T1000 (cell line): ENCODE results near the gene DIAPH2.
"Not testable (repeated sequence)": the region's sequence is repeated elsewhere in the genome, so short reads cannot be mapped to it uniquely, and the experiment has no call there.

Source experiments
- DNase-seq: peaks from one replicate; lab custom pipeline; 2025; ENCODE audit warnings: mixed read lengths; lab: John Stamatoyannopoulos, UW

DIAPH2 gene

DNA sequence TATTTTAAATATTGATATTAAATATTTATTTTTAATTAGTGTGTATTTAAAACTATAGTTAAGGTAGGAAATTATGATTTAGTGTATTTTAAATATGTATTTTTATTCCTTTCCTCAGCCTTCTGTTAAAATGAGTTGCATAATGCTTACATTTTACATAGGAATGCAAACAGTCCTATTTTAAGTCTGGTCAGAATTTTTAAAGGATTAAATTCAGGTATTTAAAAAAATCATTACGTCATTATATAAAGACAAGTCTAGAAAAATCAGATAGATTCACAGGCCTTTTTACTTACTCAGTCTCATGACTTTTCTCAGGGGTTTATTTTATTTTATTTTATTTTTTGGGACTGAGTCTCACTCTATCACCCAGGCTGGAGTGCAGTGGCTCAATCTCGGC lies 148.7 kb downstream of the DIAPH2 start:
- no peak for DNase-seq

DNA sequence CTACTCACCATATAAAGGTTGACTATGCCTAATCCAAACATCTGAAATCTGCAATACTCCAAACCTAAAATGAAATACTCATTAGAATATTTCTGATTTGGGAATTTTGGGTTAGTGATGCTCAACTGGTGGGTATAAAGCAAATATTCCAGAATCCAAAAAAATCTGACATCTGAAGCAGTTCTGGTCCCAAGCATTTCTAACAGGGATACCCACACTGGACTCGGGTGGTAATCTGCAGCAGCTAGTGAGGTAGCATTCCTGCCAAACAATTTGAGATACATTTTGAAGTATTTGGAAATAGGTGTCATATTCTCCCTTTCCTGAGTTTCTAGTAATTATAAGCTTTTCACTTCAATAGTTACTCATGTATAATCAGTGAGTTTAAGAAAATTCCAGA lies 149.5 kb downstream of the DIAPH2 start:
- no peak for DNase-seq

DNA sequence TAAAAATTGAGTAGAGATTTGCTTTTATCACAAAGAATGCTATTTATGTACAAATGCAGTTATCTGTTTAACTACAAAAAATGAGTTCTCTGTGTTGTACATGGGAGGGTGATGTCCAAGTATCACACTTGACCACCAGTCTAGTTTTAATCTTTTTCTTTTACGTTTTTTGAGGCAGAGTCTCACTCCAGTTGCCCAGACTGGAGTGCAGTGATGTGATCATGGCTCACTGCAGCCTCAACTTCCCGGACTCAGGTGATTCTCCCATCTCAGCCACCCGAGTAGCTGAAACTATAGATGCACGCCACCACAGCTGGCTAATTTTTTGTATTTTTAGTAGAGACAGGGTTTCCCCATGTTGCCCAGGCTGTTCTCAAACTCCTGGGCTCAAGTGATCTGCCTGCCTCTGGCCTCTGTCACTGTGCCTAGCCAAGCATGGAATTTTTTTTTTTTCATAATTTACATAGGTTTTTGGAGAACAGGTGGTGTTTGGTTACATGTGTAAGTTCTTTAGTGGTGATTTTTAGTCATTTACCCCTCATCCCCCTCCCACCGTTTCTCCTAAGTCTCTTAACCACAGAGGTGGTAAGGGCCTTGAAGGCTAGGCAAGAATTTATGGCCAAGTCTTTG lies 151.1 kb downstream of the DIAPH2 start:
- DNase-seq: no peak

DNA sequence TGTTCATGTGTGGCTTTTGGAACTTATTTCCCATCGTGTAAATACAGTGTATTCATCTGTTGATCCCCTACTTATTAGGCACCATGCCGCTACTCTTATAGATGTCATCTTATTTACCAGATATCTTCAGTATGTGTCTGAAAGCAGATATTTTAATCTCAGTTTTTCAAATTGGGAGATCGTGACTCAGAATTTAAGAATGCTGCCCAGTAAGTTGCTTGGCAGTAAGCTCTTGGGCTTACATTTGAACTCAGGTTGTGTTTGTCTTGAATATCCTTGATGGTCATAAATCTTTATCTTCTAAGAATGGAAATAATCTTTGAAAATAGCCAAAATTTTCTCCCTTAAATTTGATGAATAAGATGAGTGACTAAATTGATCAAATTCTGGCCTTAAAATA lies 153.2 kb downstream of the DIAPH2 start:
- DNase-seq: no peak

DNA sequence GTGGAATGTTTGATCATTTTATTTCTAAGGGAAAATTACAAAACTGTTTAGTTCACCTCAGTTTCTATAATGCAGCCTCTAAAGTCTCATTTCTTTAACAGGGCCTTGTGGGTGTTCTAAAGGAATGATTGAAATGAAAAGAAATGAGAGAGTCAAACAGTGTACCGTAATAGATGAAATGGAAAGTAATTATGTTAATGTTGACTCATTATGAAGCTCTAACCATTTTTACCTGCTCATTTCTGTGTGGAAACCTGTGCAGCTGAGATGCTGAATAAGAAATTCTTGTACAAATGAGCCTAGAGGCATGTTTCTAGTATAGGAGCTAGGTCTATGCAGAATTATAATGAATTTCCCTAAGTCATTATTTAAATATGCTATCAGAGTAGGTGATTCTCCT lies 153.9 kb downstream of the DIAPH2 start:
- no peak for DNase-seq

DNA sequence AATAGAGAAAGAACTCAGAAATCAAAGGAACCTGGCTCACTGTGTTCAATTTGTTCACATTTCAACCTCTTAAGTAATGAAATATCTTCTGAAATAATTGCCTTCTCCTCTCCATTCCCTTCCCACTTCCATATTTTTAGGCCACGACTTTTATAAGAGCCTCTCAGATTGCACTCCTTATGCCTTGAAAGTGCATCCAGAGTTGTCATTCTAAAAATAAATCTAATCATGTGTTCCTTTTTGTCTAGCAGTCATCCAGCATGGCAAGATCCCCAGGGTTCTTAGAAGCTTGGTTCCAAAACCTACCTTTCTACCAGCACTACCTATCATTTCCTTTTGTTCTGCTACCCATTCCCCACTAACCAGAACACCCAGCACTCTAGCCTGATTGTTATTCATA lies 156.7 kb downstream of the DIAPH2 start:
- DNase-seq: no peak

DNA sequence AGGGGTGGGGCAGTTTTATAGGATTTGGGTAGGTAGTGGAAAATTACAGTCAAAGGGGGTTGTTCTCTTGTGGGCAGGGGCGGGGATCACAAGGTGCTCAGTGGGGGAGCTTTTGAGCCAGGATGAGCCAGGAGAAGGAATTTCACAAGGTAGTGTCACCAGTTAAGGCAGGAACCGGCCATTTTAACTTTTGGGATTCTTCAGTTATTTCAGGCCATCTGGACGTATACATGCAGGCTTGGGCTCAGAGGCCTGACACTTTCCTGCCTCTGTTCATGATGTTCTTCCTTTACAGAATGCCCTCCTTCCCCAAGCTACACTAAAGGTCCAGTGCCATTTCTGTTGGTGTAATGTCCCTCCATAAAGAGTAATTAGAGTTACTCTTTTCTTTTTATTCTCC lies 157.2 kb downstream of the DIAPH2 start:
- DNase-seq: not testable (repeated sequence)

DNA sequence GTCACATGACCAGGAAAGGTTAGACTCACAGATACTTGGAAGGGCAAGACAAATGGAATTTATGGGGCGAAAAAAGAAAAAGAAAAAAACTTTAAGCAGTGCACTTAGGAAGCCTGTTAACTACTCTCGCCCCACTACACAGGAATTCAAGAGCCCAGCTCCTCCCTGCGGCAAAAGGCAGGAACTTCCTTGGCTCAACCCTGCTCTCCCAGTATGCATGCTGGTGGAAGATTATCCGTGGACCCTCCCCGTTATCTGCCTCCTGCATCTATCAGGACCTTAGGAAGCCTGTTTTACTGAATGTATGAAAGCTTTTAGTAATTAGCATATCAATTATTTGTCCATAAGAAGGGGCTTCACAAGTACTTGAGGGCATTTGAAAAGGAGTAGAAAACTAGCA lies 158.9 kb downstream of the DIAPH2 start:
- DNase-seq: no peak

DNA sequence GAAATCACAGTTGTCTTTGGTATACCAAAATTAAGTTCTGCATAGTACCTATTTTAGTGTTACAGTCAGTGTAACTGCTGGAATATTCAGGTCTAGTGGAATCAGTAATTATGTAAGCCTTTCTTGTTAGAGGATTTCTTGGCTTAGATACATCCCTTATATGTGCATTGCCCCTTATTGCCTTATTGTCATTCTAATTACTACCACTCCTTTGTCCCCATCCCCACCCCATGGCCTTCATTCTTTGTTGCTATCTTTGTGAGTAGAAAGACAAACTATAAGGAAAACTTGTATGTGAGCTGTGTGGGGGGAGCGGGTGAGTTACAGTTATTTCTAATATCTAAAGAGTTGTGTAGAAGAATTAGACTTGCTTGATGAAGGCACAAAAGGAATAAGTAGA lies 162.2 kb downstream of the DIAPH2 start:
- DNase-seq: no peak

DNA sequence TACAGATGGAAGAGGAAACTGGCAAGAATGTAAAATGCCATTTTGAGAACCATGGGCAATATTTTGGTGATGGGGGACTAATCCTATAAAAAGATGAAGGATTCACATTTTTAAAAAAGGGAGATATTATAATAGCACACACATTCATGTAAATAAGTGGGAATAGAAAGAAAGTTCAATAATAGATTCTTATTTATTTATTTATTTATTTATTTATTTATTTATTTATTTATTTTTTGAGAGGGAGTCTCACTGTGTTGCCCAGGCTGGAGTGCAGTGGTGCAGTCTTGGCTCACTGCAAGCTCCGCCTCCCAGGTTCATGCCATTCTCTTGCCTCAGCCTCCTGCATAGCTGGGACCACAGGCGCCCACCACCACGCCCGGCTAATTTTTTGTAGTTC lies 174.8 kb downstream of the DIAPH2 start:
- DNase-seq: not testable (repeated sequence)

DNA sequence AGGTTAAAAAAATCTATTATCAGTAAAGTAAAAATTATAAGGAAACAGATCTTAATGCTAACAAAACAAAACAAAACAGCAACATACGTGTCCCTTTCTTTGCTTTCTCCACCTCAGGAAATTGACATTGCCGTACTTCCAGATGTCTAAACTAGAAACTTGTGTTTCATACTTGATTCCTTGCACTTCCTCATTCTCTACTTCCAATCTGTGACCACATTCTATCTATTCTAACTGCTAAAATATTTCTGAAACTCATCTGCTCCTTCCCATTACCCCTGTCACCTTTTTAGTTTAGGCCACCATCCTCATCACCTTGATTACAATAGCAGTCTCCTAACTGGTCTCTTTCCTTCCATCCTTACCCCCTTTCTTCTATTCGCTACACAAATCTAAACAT lies 176.6 kb downstream of the DIAPH2 start:
- no peak for DNase-seq

DNA sequence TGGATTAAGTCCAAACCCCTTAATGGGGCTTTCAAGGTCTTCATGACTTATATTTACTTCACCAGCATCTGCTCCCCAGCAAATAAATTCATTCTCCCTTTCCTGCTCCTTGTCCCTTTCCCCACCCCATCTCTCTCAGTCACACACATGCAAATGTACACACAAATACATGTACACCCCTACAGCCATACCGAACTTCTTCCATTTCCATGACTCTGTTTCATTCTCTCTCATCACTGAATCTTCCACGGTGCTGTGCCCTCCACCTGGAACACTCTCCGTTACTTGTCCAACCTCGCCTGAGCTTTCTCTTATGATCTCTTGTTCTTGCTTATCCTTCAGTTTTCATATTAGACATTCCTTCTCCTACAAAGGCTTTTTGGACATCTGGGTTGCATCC lies 177.0 kb downstream of the DIAPH2 start:
- DNase-seq: no peak

DNA sequence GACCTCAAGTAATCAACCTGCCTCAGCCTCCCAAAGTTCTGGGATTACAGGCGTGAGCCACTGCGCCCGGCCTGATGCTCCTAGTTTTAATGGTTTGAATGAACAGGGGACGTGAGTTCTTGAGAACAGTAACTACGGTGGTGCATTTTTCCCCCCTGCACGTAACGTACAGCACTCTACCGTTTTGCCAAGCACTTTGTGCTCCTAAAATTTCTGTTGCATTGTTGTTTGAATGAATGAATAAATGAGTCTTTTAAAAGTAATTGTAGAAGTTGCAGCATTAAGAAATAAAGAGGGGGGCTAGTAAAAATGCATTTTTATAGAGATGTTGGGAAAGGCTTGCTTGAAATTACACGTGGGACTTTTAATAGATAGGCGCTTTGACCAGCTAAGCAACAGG lies 199.0 kb downstream of the DIAPH2 start, which contains the start of gene RPA4:
TSS of gene RPA4 (plus strand) at position 301 of the 400 bp plus-strand sequence. CDS start 403 bp downstream, outside the sequence.
- no peak for DNase-seq

DNA sequence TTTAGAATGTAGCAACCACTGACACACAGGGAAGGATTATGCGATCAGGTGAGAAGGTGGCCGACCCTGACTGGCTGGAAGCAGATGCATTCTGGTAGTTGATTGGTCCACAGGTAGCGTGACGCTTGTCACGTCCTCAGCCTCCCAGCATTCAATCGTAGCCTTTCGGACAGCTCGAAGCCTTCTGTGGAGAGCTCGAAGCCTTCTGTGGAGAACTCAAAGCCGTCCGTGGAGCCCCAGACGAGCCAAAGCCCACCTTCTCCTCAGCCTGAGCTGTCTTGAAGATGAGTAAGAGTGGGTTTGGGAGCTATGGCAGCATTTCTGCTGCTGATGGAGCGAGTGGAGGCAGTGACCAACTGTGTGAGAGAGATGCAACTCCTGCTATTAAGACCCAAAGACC lies 199.4 kb downstream of the DIAPH2 start:
- no peak for DNase-seq

DNA sequence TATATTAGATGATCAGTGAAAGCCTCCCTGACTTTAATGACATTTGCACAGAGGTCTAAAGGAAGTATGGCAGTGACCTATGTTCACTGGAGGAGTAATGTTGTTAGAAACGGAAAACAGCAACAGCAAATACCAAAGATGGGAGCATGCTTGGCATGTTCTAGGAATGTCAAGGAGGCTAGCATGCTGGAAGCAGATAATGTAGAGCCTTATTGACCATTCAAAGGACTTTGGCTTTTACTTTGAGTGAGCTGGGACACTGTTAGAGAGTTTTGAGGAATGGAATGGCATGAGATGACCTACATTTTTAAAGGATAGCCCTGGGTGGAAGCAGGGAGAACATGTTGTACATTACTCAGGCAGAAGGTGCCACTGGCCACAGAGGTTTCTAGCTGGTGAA lies 205.1 kb downstream of the DIAPH2 start:
- no peak for DNase-seq

DNA sequence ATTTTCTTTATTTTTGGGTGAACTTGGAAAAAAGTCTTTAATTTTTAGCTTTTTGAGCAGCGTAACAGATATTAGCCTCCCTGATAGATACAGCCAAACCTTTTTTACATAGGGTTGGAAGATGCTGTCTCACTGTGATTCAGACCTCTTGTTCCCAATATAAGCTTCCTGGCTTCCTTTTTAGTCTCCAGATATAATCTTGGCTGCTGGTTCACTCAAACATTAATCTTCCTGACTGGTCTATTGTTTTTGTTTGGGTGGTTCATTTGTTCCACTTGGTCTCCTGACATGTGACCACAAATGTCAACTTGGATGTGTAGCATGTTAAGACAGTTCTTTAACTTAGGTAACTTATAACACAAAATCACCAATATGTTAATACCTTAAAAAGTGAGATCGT lies 222.1 kb downstream of the DIAPH2 start:
- DNase-seq: no peak

DNA sequence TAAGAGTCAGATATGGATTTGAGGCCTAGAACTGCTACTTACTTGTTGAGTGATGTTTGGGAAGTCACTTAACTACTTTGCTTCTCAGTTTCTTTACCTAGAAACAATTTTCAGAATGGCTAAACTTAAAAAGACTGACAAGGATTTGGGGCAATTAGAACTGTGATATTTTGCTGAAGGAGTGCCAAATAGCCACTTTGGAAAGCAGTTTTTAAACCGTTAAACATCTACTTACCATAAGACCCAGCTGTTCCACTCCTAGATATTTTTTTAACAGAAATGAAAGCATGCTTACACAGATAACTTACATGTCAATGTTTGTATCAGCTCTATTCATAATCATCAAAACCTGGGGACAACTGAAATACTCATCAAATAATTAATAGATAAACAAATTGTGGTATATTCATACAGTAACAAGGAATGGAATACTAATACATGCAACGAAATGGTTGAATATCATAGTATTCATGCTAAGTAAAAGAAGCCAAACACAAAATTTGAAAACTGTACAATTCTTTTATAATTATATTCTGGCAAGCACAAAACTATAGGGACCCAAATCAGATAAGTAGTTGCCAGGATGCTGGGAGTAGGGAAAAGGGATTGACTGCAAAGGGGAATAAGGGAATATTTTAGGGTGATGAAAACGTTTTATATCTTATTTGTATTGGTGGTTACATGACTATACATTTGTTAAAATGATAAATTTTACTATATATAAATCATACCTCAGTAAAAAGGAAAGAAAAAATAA lies 223.1 kb downstream of the DIAPH2 start:
- DNase-seq: no peak

DNA sequence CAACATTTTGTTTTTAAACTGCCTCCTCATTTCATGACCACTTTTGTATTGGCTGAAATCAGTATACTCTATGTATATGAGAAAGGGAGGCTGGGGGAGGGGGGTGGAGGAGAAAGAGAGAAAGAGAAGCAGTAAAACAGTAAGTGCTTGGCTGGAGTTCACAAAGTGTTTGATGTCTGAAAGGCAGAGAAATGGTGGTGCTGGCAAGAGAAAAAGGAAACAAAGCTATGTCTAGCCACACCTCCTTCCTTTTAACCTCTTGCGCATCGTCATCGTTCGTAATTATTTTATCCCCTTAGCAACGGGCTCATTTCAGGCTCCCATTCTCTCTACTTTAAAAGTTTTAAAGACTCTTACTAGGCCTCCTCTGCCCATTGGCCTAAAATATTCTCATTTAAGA lies 224.6 kb downstream of the DIAPH2 start:
- DNase-seq: no peak

DNA sequence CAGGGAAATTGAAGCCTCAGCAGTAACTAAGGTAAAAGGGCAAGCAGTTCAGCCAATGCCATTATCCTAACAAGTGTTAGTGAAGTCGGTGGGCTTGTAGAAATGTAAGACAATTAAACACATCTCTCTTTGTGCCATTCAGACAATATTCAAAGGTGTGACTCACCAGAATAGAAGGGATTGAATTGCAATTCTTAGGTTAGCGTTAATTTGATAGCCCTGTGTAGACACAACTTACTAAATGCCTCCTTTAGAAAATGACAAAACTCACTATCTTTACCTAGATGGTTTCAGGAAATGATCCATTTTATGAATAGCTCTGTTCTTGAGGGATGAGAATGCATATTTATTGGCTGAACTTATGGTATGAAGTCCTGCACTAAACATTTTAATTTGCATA lies 234.2 kb downstream of the DIAPH2 start:
- DNase-seq: no peak

DNA sequence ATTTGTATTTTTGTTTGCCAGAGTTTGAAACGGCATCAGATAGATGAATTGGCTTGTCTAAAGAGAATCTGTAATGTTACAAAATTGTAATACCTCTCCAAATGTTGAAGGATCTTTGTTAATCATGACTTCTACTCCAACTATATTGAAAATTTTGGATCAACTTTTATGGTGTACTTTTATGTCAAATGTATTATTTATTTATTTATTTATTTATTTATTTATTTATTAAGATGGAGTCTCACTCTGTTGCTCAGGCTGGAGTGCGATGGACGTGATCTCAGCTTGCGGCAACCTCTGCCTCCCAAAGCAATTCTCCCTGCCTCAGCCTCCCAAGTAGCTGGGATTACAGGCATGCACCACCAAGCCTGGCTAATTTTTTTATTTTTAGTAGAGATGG lies 235.0 kb downstream of the DIAPH2 start:
- no peak for DNase-seq

DNA sequence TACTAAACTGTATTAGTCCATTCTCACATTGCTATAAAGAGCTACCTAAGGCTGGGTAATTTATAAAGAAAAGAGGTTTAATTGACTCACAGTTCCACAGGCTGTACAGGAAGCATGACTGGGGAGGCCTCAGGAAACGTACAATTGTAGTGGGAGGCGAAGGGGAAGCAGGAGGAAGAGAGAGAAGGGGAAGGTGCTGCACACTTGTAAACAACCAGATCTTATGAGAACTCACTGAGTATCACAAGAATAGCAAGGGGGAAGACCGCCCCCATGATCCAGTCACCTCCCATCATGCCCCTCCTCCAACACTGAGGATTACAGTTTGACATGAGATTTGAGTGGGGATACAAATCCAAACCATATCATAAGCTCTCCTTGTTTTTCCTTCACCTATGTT lies 239.9 kb downstream of the DIAPH2 start:
- DNase-seq: no peak

DNA sequence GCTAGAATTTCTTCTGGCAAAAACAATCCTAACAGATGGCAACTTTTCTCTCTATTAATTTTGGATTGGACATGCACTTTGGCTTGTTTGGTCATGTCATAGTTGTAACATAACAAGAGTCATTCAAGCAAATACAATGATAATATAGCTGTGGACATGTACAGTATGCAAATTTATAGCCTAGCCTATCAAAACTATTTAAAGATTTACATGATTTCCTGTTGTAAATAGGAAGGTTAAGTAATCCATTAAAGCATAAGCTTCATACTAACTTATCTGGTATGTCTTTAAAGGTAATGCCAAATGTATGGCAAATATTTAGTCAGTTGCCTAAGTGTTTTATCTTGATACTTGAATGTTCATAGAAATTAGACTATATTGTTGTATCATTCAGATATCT lies 244.4 kb downstream of the DIAPH2 start:
- DNase-seq: no peak

DNA sequence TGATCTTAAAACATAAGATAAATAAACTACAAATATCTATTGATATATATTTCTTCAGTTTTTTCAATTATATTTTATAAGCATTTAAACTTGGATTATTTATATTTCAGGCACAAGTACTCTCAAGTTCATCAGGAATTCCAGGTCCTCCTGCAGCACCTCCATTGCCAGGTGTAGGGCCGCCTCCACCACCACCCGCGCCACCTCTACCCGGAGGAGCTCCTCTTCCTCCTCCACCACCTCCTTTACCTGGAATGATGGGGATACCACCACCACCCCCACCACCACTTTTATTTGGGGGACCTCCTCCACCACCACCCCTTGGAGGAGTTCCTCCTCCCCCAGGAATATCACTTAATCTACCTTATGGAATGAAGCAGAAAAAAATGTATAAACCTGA lies 273.1 kb downstream of the DIAPH2 start:
- DNase-seq: no peak

DNA sequence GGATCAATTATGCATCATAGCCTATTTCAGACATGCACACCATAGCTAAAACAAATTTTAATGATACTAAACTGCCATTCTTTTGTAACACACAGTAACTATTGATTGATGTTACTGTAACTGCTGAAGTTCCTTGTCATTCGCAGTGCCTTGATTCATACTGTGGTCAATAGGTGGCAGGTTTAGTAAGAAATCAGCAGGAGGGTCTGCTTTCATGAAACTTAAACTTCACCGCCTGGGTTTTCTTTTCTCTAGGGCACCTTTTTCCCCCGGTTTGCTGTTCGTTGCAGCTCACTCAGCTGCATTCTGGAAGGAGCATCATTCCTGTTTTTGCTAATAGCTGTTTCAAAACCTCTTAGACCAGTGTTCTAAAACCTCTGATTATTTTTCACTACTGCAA lies 287.2 kb downstream of the DIAPH2 start:
- DNase-seq: no peak
